ENCODE data around the gene PRIM2.
"Not testable (repeated sequence)": the region's sequence is repeated elsewhere in the genome, so short reads cannot be mapped to it uniquely, and the experiment has no call there.

PRIM2 gene

DNA sequence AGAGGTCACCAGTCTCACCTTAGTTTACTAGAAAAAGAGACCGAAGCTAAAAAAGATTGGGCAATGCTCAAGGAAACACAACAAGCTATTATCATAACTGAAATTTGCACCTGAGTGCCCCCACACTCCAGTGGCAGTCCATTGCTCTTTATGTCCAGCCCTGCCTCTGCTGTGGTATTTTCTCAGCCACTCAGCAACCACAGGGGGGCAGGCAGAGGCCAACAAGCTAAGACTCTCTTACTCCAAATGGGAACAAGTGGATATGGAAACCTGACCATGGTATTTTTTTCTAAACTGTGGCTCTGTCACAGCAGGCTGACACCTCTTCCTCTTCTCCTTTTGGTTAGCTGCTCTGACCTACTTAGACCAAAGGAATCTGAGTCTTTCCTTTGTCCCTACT, 355.9 kb downstream of the PRIM2 start:
- not testable (repeated sequence) for H3K36me3 ChIP-seq (ENCODE audit: control insufficient read depth, insufficient read depth, low read length); H3K27me3 ChIP-seq (ENCODE audit: control insufficient read depth, insufficient read depth, low read length); H3K4me3 ChIP-seq (ENCODE audit: low read depth, low read length); H3K9me3 ChIP-seq (ENCODE audit: control insufficient read depth, insufficient read depth, low read length); H3K9ac ChIP-seq (ENCODE audit: low read depth, low read length); H3K4me1 ChIP-seq (ENCODE audit: control insufficient read depth, insufficient read depth, low read length)

DNA sequence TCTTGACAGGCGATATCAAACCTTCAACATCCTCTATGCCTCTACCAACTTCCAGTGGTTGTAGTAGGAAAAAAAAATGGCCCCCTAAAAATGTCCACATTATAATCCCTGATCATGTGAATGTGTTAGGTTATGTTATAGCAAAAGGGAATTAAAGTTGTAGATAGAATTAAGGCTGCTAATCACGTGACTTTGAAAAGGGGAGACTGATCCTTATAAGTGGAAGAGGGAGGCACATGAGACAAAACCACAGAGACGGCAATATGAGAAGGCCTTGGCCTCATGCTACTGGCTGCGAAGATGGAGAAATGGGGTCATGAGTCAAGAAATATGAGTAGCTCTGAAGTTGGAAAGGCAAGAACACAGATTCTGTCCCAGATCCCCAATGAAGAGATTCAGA, 358.0 kb downstream of the PRIM2 start:
- not testable (repeated sequence) for H3K4me3 ChIP-seq (ENCODE audit: low read depth, low read length); H3K9me3 ChIP-seq (ENCODE audit: control insufficient read depth, insufficient read depth, low read length); H3K4me1 ChIP-seq (ENCODE audit: control insufficient read depth, insufficient read depth, low read length); H3K27me3 ChIP-seq (ENCODE audit: control insufficient read depth, insufficient read depth, low read length); H3K9ac ChIP-seq (ENCODE audit: low read depth, low read length); H3K36me3 ChIP-seq (ENCODE audit: control insufficient read depth, insufficient read depth, low read length)

DNA sequence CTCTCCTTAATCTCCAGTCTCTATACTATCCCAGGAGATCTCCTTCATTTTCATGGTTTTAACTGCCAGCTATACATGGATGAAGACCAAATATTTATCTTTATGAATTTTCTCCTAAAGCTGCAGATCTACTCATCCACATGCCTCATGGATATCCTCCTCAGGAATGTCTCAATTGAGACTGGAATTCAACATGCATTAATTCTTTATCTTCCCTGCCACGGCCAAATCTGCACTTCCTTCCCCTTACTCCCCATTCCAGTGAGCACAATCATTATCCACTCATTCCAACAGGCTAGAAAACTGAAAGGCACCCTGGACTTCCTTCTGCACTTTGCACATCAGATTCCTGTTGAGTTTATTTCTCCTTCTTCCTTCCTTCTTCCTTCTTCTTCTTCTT, 379.0 kb downstream of the PRIM2 start:
- not testable (repeated sequence) for H3K4me1 ChIP-seq (ENCODE audit: control insufficient read depth, insufficient read depth, low read length); H3K9ac ChIP-seq (ENCODE audit: low read depth, low read length); H3K9me3 ChIP-seq (ENCODE audit: control insufficient read depth, insufficient read depth, low read length); H3K4me3 ChIP-seq (ENCODE audit: low read depth, low read length); H3K27me3 ChIP-seq (ENCODE audit: control insufficient read depth, insufficient read depth, low read length); H3K36me3 ChIP-seq (ENCODE audit: control insufficient read depth, insufficient read depth, low read length)

All from iPS-15b (cell line).